ENCODE results near the gene HOXB7.

Gene HOXB7

GRCh38 chr17:48623583-48623982, 12.8 kb upstream of the HOXB7 start:
- DNase-seq (ENCODE audit: low spot score) = no peak

- no peak for DNase-seq (ENCODE audit: low spot score)
Observed at GRCh38 chr17:48622857-48623256, 12.0 kb upstream of the HOXB7 start.

GRCh38 chr17:48621410-48622392, 10.9 kb upstream of the HOXB7 start:
- DNase-seq (ENCODE audit: low spot score) = no peak

GRCh38 chr17:48620461-48621139, 9.8 kb upstream of the HOXB7 start:
- DNase-seq (ENCODE audit: low spot score) = no peak

DNA sequence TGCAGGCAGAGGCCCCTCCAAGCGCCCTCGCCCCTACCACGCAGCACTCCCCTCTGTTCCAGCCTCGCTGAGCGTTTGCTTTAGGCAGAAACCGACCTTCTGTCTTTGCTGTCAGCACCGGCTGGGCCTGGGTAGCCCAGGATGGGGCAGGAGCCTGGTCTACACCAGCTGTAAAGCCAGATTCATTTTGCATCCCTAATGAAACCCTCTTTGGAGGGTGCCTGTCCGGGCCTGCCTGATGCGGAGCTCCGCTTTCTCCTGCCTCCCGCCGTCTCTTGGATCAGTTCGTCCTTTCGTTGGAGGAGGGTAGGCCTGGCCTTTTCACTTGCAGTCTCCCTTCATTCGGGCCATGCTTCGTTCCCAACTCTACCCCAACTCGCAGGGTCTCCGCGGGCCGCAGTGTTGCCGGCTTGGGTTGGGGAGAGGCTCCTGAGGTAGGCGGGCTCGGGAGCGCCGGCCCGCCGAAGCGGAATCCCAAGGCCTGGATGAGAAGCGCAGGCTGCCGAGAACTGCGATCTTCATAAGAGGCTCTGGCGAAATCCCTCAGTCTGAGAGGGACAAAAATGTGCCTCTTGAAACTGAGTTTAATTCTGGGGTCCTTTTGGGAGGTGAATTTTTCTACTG, 9.1 kb upstream of the HOXB7 start:
- DNase-seq (ENCODE audit: low spot score) = no peak

GRCh38 chr17:48618256-48618896, 7.6 kb upstream of the HOXB7 start:
- peak; percentile 67 for DNase-seq (ENCODE audit: low spot score)

DNA sequence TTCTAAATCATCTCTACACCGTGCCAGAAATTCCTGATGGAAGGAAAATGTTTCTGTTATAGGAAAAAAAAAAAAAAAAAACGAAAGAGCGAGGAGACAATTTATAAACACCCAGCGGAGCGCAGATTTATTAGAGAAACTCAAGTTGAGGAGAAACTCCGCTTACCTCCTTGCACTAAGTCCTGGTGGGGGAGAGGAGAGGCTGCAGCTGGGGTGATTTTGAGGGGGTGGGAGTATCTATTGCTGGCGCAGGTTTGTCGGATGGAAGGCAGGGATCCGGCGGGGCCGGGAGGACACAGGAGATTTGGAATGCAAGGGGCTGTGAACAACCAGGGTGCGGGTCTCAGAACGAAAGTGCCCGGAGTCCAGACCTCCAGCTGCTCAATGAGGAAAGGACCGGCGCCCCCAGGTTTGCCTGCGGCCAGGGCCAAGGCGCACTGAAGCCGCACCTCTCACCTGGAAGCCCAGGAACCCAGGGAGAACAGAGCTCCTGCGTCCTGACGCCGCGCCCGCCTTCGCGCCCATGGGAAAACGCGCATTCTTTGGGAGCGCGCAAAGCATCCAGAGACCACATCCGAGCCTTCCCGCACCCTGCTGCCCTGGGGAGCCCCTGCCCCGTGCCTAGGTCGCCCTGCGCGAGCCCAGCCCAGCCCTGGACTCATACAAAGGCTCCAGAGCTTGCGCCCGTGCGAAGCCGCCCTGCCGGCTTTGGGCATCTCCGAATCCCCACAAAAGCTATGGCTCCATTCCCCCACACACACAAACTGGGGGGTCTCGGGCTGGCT, 6.8 kb upstream of the HOXB7 start:
- no peak for DNase-seq (ENCODE audit: low spot score)

GRCh38 chr17:48616717-48617470, 6.1 kb upstream of the HOXB7 start:
- DNase-seq (ENCODE audit: low spot score) = no peak

GRCh38 chr17:48615963-48616716, 5.3 kb upstream of the HOXB7 start:
- DNase-seq (ENCODE audit: low spot score) = no peak

DNA sequence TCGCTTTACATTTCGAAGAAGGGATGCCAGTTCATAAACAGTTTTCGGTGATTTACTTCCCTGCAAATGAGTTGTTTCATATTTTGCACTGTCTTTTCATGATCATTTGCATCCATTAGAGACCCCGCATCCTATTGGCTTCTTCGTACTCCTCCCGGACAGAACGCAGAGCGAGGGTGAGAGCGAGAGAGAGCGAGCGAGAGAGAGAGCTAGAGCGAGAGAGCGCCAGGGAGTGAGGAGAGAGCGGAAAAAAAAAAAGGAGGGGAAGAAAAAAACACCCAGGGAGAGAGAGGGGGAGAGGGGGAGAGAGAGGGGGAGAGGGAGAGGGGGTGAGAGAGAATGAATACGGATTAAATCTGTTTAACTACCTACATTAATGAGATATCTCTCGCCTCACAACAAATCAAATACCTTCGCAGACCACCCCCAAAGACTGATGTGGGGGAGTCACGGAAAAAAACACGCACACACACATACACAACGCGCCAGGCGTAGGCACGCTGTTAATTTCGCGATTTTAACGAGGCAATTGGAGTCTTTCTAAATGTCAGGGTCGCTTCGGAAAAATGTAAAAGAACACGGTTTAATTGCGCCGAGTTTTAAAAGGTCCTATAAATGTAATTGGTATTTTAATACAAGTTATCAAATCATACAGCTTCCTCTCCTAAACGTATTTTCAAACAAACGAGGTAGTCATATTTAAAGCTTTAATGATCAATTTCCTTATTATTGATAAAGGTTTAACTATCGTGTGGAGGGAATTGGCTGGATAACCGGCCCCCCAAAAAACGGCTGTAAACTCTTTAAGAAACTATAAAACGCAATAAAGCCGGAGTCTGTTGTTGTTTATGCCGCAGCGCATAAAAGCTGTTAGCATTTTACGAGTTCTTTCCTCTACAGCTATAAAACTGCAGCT, 4.5 kb upstream of the HOXB7 start, which contains the start of gene HOXB8:
TSS of gene HOXB8 (minus strand) at position 246 of the 916 bp plus-strand sequence. CDS start 588 bp downstream, outside the sequence.
- DNase-seq (ENCODE audit: low spot score) = no peak

GRCh38 chr17:48613862-48614694, 3.3 kb upstream of the HOXB7 start:
- DNase-seq (ENCODE audit: low spot score) = no peak

DNA sequence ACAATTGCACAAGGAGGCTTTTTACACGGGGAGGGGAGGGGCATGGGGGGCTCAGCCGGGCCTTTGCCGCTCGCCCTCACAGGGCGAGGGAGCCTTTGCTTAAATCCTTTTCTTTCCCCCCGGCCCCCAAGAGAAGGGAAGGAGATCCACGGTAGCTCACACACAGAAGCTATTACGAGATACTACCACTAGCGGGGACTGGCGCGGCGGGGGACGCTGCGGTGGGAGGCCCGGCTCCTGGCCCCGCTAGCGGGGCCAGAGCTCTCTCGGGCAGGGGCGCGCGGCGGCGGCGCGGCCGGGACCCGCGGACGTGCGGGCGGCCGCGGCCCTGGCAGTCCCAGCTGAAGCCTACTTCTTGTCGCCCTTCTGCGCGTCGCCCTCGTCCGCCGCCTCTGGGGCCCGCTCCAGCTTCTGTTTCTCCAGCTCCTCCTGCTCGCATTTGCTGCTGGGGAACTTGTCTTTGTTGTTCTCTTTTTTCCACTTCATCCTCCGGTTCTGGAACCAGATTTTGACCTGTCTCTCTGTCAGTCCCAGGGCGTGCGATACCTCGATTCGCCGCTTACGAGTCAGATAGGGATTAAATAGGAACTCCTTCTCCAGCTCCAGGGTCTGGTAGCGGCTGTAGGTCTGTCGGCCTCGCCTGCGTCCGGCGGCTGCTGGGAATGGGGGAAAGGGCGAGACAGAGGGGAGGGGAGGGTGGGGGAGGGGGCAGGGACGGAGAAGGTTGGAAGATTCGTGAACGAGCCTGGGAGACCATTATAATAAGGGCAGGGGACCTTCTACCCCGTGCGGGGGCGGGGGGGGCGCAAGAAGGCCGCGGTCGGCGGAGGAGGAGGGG, 2.3 kb upstream of the HOXB7 start:
- DNase-seq (ENCODE audit: low spot score) = no peak

- DNase-seq (ENCODE audit: low spot score) = no peak
Observed at GRCh38 chr17:48612456-48612853, 1.6 kb upstream of the HOXB7 start.

- DNase-seq (ENCODE audit: low spot score) = no peak
Observed at GRCh38 chr17:48611681-48612455, 1.1 kb upstream of the HOXB7 start.

- no peak for DNase-seq (ENCODE audit: low spot score)
Observed at GRCh38 chr17:48611213-48611612, 396 bp upstream of the HOXB7 start.

GRCh38 chr17:48609759-48610281, 997 bp downstream of the HOXB7 start:
- no peak for DNase-seq (ENCODE audit: low spot score)

Measured in putamen (tissue), 1 donor.